Transverse colon (tissue), 4 donors: ENCODE data around the gene POU2F1.

Source experiments
- EP300 ChIP-seq: sonication (generic); formaldehyde crosslinking; IDR thresholded peaks from one replicate; pipeline ENCODE4 v1.6.1; 2017; ENCODE audit warnings: antibody characterized with exemption, low read depth
- POLR2A ChIP-seq: fragments of 450-650 bp; IDR thresholded peaks from one replicate; pipeline ENCODE4 v1.6.1; 2016; ENCODE audit warnings: antibody characterized with exemption, mild to moderate bottlenecking, moderate library complexity
- POLR2AphosphoS5 ChIP-seq, 3 donors: sonication (generic); formaldehyde crosslinking; IDR thresholded peaks; one replicate each; pipeline ENCODE4 v1.6.1; 2016; ENCODE audit warnings: antibody characterized with exemption in 3 of 3
- TF ChIP-seq, protein P1 (sequence below), 5 experiments: fragments of 200-600 bp in 3 of 5; fragments of 450-650 bp in 2 of 5; sonication (generic) in 3 of 5; IDR thresholded peaks; 1 replicate in 2 of 5; 2 replicates in 3 of 5; pipeline ENCODE4 v1.5.1; 2016 to 2017; ENCODE audit warnings: antibody characterized with exemption in 5 of 5, inconsistent platforms in 3 of 5, mild to moderate bottlenecking in 2 of 5, moderate library complexity in 1 of 5

DNA sequence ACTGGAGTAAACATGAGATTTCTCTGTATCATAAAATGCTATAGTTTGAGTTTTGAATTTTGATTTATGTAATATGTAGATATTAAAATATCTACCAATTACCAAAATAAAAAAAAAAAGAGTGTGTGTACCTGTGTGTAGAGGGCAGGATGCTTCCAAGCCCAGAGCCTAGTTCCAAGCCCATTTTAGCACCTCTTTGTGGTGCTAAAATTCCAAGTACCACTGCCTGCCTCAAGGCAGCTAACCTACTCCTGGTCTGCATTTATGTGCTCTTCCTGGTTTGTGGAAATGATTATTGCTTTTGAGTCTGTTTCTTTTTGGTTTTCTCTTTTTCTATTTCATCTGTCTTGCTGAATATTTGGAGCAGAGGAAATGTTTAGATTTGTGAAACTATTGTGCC, 8.7 kb upstream of the POU2F1 start:
- TF ChIP-seq POLR2A (no peak), POLR2AphosphoS5 (IDR thresholded peaks at IDR 0.05) (no peak), EP300 (no peak)
- TF ChIP-seq, protein P1, sequence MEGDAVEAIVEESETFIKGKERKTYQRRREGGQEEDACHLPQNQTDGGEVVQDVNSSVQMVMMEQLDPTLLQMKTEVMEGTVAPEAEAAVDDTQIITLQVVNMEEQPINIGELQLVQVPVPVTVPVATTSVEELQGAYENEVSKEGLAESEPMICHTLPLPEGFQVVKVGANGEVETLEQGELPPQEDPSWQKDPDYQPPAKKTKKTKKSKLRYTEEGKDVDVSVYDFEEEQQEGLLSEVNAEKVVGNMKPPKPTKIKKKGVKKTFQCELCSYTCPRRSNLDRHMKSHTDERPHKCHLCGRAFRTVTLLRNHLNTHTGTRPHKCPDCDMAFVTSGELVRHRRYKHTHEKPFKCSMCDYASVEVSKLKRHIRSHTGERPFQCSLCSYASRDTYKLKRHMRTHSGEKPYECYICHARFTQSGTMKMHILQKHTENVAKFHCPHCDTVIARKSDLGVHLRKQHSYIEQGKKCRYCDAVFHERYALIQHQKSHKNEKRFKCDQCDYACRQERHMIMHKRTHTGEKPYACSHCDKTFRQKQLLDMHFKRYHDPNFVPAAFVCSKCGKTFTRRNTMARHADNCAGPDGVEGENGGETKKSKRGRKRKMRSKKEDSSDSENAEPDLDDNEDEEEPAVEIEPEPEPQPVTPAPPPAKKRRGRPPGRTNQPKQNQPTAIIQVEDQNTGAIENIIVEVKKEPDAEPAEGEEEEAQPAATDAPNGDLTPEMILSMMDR (IDR thresholded peaks at IDR 0.05): no peak
